Fibroblast of villous mesenchyme (primary cell): Measurements from ENCODE around the gene LAPTM5. TPM values are rescaled to one million over a fixed set of nuclear protein-coding genes. Genes with fewer than 3 reads are reported as not detected.

Experiments used
- DNase-seq: peaks from one replicate; pipeline ENCODE4 v3.0.0-alpha.2; 2010; ENCODE audit warnings: low read depth
- H3K4me3 ChIP-seq: 2 replicates; pipeline ENCODE4 v1.5.1; 2011; ENCODE audit warnings: low read depth, mild to moderate bottlenecking, low read length
- CTCF ChIP-seq: IDR thresholded peaks from 2 replicates; pipeline ENCODE4 v1.5.1; 2012; ENCODE audit warnings: low read depth, mild to moderate bottlenecking, low read length; ENCODE audit not compliant: insufficient read depth
- total RNA-seq: library from RNA; depleted of rRNA; stranded (reverse); fragments of >200 nt; gene quantifications from 2 replicates; pipeline ENCODE4 v1.2.3, GENCODE V29; 2012

LAPTM5 gene
- total RNA-seq, 1 donor, result not detected

GRCh38 chr1:30780409-30780808, 22.8 kb upstream of the LAPTM5 start:
- DNase-seq, result no peak
- TF ChIP-seq CTCF, result no peak
- no peak overlapping the region for H3K4me3 ChIP-seq

- peak; percentile 73 for DNase-seq
- H3K4me3 ChIP-seq, result no peak overlapping the region
- peak; percentile 95 for TF ChIP-seq CTCF
These were observed 21.9 kb upstream of the LAPTM5 start for GRCh38 chr1:30779294-30780071.

GRCh38 chr1:30778979-30779293, 21.4 kb upstream of the LAPTM5 start:
- no peak for DNase-seq
- TF ChIP-seq CTCF, result no peak

GRCh38 chr1:30778154-30778978, 20.8 kb upstream of the LAPTM5 start:
- no peak overlapping the region for H3K4me3 ChIP-seq
- no peak for TF ChIP-seq CTCF
- peak; percentile 69 for DNase-seq

More at GRCh38 chr1:30778979-30779293, 21.4 kb upstream of the LAPTM5 start:
- no peak overlapping the region for H3K4me3 ChIP-seq

- TF ChIP-seq CTCF, result peak; percentile 20
- no peak for DNase-seq
- H3K4me3 ChIP-seq, result no peak overlapping the region
These were observed 20.3 kb upstream of the LAPTM5 start for GRCh38 chr1:30777904-30778153.

- no peak for TF ChIP-seq CTCF
These were observed 19.7 kb upstream of the LAPTM5 start for GRCh38 chr1:30777060-30777903.

More at GRCh38 chr1:30777060-30777903, 19.7 kb upstream of the LAPTM5 start:
- no peak overlapping the region for H3K4me3 ChIP-seq
- DNase-seq, result no peak
